ENCODE measurements around the gene C2orf80.
"Not testable (repeated sequence)": the region's sequence is repeated elsewhere in the genome, so short reads cannot be mapped to it uniquely, and the experiment has no call there.

Gene C2orf80

DNA sequence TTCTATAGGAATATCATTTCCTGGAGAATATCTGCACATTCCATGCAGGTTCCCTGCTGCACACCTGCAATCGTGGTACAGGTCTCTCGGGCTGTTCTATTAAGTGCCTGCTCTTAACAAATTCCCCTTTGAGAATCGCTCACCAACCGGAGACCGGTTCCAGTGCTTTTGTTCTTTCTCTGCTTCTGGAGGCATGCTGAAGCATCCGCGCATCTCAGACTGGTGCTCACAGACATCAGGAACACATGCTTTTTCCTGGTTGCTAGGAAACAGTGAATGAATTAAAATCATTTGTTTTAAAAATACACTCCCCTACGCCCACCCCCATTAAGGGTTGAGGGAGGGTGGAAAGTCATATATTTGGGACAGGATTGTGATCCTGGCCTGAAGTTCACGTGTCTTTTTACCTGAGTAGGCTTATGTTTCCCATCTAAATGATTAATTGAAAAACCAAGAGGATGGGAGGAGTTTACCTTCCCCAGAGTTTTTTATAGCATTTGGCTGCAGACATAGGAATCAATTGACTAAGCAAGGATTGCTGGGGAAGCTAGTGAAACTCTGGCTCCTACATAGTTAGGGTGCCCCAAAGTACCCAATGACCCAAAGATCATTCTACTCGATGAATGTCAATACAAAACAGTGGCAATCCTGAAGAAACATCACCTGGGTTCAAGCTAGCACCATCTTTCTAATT, at the start of gene C2orf80:
C2orf80 (minus strand) TSS at position 221 of the 694 bp plus-strand sequence. CDS start 3,044 bp downstream, outside the sequence.
- DNase-seq (ENCODE audit: low read depth) = no peak

DNA sequence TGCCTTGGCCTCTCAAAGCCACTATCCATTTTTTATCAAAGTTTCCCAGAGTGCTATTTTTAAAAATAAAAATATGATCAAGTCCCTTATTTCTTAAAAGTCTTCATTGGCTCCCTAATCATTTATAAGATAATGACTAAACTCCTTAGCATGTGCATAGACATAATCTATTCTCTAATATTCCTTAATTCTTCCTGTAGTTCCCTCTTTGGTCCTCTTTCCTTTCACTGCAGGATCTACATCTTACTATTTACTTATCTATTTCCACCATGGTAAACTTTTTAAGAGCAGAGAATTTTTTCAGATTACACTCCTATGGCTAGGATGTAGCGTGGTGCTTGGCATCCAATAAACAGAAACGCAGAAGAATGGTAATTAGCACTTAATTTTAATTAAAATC, 46.0 kb upstream of the C2orf80 start:
- DNase-seq (ENCODE audit: low read depth) = no peak

DNA sequence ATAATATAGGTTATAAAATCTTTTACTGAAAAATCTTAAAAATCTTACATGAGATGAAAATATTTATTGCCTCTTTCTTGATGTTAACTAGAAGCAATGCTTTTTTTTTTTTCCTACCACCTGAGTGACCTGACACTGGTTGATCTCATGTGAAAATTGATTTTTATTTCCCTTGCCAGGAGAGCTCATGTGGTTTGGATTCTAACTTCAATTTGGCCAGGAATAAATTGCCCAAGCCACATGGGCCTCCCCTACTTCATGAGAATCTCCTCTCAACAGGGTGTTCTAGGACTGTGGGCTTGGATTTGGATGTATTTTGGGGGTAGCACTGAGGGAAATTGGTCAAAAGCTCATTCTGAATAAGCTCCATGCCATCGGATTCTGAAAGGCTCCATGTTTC, 45.0 kb upstream of the C2orf80 start:
- DNase-seq (ENCODE audit: low read depth) = no peak

DNA sequence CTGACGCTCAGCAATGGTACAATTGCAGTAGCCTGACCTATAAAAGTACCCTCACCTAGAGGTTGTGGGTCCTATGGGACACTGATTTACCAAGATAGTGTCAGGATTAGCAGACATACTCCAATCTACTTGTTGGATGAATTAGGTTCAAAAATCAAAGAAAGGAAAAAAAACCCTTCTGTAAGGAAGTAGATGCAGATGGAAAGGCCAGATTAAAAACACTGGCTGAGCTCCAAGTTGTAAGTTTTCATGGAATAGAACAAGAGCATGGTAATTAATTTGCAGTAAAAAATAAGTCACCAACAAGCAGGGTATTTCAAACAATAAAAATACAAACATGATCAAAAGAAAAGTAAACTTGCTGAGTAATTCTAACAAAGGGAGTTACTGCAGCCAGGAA, 38.6 kb upstream of the C2orf80 start:
- DNase-seq (ENCODE audit: low read depth) = no peak

DNA sequence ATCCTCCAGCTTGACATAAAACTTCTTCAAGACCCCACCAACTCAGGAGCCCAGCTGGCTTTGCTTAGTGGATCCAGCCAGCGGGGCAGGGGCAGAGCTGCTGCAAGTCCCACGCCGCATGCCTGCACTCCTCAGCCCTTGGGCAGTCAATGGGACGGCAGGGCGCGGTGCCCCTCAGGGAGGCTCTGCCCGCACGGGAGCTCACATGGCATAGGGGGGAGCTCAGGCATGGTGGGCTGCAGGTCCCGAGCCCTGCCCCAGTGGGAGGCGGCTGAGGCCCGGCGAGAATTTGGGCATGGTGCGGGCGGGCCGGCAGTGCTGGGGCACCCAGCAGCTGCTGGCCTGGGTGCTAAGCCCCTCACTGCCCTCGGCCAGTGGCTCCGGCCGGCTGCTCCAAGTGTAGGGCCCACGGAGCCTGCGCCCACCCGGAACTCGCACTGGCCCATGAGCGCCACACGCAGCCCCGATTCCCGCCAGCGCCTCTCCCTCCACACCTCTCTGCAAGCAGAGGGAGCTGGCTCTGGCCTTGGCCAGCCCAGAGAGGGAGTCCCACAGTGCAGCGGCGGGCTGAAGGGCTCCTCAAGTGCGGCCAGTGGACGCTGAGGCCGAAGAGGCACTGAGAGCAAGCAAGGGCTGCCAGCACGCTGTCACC, 37.9 kb upstream of the C2orf80 start:
- DNase-seq (ENCODE audit: low read depth) = no peak

DNA sequence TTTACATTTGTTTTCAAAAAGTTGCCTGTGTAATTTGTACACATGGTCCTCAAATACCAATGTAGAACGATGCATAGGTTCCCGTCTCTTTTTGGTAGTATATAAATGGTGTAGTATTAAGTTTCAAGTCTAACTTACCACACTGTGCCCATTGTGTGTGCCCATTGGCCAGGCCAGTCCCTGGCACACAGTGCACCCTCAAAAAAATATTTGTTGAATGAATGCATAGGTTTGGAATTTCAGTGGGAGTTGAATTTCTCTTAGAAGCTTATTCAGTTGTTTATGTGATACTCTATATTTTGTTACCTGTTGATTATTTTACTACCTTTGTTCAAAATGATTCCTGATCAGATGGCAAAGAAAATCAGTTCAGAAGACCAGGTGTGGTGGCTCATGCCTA, 35.0 kb upstream of the C2orf80 start:
- DNase-seq (ENCODE audit: low read depth) = no peak

DNA sequence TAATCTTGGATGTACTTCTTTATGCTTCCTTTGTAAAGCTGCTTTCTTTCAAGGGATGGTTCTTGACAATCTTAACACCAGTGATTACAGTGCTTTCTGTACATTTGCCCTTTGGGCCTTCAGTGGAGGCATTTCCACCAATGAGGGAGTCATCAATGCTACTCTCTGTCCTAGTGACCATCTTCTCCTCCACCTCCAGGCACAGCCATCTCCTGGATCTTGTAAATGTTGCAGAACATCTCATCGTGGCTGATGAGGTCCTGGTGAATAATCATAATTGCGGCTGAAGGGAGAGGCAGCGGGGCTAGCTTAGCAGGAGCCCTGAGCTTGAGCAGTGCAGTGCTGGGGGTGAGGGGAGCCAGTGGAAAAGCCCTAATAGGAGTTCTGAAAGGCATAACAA, 32.5 kb upstream of the C2orf80 start:
- DNase-seq (ENCODE audit: low read depth) = peak; percentile 17

DNA sequence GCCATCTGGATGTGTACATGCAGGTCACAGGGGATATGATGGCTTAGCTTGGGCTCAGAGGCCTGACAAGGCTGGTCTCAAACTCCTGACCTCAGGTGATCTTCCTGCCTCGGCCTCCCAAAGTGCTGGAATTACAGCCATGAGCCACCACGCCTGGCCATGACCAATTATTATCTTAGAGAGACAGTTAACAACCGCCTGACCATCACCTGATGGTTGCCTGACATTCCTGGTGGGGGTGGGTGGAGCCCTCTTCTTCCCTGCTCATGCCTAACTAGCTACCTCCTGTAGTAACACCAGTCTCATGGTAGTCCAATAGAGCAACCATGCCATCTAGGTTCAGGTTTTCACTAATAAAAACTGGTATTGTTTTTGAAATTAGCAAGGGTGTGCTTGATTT, 32.0 kb upstream of the C2orf80 start:
- not testable (repeated sequence) for DNase-seq (ENCODE audit: low read depth)

DNA sequence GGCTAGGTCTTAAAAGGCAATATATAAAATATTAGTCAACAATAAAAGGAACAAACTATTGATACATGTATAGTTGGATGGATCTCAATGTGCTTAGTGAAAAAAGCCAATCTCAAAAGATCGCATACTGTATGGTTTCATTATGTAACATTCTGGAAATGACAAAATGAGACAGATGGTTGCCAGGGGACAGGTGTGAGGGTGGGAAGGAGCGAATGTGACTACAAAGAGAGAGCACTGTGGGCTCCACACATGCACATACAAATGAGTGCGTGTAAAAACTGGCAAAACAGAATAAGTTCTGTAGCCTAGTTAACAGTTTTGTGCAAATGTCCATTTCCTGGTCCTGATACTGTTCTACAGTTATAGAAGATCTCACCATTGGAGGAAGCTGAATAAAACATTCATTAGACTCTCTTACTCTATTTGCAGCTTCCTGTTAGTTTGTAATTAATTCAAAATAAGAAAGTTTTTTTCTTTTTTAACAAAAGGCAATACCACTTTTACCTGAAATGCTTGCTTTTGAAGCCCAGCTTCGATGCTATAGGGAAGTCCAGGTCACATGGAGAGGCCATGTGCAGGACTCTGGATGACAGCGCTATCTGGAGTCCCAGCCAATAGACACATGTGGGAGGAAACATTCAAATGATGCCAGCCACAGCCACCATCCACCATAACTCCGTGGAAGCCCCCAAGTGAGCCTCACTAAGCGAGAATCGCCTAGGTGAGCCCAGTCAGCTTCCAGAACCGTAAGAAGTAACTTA, 21.0 kb upstream of the C2orf80 start:
- no peak for DNase-seq (ENCODE audit: low read depth)

DNA sequence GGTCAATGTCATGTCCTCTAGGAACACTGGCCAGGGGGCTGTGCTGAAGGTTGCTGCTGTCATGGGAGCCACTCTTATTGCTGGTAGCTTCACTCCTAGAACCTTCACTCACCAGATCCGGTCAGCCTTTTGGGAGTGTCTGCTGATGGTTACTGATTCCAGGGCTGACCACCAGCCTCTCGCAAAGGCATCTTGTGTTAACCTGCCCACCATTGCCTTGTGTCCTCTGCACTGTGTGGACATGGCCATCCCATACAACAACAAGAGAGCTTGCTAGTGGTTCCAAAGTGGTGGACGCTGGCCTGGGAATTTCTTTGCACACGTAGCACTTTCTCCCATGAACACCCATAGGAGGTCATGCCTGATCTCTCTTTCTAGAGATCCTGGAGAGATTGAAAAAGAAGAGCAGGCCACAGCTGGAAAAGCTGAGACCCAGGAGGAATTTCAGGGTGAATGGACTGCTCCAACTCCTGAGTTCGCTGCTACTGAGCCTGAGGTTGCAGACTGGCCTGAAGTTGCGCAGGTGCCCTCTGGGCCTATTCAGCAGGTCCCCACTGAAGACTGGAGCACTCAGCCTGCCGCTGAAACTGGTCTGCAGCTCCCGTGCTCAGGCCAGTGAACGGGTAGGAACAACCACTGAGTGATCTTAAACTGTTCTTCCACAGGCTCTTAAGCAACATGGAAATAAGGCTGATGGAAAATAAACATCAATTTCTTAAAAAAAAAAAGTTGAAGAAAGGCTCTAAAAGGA, 18.7 kb upstream of the C2orf80 start:
- no peak for DNase-seq (ENCODE audit: low read depth)

DNA sequence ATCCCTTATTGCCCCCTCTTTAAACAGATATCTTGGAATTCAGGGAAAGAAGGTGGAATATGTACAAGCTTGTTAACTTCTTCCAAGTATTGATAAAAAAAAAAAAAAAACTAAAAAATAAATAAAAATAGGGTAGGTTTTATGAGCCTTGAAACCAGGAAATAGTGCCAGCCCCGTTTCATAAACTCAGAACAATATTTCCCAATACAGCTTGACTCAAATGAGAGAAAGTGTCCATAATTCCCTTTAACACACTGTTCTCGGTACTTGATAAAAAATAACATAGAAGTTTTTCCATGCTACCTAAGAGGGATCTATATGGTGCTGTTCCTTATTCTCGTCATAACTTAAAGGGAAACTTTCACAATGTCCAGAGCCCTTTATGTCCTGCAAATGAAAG, 17.9 kb upstream of the C2orf80 start:
- DNase-seq (ENCODE audit: low read depth) = no peak

DNA sequence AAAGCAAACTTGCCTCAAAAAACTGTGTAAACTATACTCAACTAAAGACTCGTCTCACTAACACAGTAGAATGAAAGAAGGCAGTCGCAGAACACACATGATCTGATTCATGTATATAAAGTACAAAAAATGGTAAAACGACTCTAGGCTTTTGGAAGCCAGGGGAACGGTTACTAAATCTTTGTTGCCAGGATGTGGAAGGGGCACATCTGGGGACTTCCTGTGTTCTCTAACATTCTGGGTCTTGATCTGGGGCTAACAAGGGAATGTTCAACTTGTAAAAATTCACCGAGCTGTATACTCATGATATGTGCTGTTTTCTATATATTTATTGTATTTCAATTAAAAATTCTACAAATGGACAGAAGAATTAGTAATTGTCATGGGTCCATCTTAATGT, 14.3 kb upstream of the C2orf80 start:
- DNase-seq (ENCODE audit: low read depth) = no peak

DNA sequence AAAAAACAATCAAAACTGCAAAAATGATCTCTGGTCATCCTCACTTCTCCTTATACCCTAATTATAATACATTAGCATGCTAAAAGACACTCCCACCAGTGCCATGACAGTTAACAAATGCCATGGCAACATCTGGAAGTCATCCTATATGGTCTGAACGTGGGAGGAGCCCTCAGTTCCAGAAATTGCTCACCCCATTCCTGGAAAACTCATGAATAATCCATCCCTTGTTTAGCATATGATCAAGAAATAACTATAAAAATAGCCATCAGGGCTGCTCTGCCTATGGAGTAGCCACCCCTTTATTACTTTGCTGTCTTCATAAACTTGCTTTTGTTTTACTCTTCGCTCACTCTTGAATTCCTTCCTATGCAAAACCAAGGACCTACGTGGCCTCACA, 5.7 kb upstream of the C2orf80 start:
- DNase-seq (ENCODE audit: low read depth) = peak; percentile 1

DNA sequence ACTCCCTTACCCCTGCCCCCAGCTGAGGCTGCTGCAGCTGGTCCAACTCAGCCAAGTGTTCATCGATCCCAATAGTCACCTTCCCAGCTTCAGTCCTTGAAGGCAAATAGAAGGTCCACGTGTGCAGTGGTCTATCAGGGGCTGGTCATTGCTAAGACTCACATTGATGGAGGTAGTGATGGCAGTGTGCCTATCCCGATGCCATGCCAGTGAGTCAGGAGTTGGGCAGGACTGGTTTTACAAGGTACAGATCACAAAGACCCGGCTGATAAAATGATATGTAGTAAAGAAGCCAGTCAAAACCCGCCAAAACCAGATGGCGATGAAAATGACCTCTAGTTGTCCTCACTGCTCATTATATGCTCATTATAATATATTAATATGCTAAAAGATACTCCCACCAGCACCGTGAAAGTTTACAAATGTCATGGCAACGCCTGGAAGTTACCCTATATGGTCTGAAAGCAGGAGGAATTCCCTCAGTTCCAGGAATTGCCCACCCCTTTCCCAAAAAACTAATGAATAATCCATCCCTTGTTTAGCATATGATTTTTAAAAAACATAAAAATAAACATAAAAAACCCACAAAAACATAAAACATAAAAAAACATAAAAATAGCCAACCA, 2.9 kb upstream of the C2orf80 start:
- no peak for DNase-seq (ENCODE audit: low read depth)

DNA sequence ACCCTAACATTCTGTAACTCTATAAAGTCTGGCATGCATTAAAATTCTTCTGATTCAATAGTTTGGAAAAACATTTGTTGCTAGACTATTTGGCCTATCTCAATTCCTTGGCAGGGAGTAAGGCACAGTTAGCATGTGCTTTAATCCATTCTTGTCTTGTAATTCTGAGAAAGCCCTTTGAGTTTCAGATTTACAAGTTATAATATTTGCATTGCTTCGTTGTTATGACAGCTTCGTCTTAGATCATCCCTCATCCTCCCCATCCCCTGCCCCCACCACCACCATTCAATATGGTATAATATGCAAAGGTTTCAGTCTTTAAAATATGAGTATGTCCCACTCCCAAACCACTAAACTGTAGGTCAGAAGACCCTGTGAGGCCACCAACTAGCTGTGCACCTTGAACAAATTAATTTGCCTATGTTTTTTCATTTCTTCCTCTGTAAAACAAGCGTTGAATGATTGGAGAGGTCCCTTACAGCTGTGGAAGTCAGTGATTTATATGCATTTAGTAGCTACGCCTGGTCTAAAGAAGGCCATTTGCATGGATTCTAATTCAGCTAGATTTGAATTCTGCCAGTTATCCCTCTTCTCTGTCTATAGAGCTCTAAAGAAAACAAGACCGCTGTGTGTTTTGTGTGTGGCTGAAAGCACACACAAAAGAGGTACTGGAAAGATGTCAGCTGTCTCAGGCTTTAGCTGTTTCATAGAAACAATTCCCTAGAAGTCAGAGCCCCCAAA, 591 bp downstream of the C2orf80 start:
- DNase-seq (ENCODE audit: low read depth) = no peak

DNA sequence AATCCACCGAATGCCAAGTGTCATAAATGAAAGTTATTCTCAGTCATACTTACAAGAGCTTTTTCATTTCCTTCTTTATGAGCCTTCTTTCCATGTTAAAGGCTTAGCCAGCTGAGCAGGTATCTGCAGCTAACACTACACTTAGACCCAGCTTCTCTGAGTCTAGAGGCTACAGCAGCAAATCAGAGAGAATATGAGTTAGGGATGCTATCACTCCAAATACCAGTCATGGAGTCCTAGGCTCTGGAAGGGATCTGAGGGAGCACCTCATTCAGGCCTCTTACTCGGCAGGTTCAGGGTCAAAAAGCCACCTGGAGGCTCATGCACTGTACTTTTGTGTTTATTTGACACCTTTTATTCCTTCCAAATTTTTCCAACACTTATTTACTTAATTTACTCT, 2.9 kb downstream of the C2orf80 start:
- DNase-seq (ENCODE audit: low read depth) = no peak

DNA sequence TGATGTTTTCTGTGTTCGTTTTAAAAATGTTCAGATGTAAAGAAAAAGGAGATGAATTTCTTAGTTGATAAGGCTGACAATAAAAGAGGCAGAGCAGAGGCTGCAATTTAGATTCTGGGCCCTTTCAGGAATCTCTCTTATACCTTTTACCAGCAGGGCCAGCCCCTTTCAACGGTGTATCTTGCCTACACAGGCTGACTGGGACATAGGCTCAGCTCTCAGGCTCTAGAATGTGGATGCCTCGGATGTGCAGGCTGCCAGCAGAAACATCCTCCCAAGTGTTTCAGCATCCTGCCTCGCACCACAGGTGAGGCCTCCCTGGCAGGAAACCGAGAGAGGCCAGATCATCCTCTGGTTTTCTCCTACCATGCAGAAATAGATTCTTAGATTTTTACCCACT, 3.4 kb downstream of the C2orf80 start:
- DNase-seq (ENCODE audit: low read depth) = no peak

DNA sequence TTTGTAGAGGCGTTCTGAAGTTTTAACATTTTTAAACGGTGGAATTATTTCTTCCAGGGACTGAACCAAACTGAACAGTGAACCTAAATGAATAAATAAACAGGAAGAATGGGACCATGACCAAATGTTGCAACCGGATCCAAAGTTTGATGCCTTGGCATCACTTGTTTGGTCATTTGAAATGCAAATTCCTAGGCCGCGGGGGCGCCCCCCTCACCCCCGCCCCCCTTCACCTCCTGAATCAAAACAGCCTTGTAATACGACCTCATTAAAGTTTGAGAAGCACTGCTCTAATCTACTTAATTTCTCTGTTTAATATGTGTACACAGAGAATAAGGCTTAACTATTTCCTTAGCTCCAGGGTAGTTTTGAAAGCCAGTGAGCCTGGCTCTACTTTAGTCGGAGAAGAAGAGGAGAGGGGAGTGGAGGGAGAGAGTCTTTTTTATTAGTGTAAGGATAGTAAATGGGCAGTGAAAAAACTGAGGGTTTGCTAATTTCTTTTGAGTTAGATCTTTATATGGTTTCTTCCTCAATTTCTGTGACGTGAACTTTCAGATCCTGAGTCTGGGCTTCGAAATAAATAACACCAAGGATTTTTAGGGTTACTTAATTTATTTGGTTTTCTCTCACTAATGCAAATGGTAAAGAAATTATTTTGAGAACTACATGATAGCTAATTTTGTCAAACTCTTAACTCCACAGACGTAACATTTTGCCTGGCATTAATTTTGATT, 5.7 kb downstream of the C2orf80 start:
- DNase-seq (ENCODE audit: low read depth) = no peak

DNA sequence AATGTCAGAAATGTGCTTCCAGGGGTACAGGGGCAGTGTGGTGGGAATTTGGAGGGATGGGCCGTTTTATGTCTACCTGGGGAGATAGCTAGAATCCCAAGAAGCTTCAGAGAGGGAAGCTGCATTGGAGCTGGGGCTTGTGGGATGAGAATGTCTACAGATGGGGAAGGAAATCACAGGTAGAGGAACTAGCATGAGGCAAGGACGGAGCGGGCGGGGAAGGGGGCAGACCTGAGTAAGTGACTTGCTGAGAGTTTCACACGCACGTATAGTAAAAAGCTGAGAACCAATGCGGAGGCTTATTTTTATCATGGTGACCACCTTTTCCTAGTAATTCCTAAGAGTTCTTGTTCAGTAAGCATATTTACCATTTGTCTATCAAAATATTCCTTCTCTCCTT, 6.3 kb downstream of the C2orf80 start:
- DNase-seq (ENCODE audit: low read depth) = no peak

DNA sequence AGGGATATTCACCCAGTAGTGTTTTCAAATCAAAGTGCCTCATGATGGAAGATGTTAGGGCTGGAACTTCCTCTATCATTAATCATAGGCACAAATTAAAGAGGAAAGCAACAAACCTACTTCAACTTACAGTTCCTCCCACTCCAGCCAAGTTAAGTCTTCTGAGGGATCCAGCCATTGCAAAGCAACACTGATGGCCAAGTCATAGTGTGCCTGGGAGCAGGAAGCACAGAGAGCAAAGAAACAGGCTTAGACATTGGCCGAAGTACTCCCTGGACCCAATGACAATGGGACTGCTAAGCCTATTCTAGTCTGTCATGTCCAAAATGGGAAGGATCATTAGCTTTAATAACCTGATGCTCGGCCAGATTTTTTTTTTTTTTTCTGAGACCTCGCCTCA, 7.0 kb downstream of the C2orf80 start:
- no peak for DNase-seq (ENCODE audit: low read depth)

All from GM04504 (cell line).